ENCODE measurements around the gene NUSAP1. TPM values are rescaled to one million over a fixed set of nuclear protein-coding genes. Genes with fewer than 3 reads are reported as not detected.

Gene NUSAP1
- total RNA-seq, 1 experiment from 2014 or later, result 146 TPM

DNA sequence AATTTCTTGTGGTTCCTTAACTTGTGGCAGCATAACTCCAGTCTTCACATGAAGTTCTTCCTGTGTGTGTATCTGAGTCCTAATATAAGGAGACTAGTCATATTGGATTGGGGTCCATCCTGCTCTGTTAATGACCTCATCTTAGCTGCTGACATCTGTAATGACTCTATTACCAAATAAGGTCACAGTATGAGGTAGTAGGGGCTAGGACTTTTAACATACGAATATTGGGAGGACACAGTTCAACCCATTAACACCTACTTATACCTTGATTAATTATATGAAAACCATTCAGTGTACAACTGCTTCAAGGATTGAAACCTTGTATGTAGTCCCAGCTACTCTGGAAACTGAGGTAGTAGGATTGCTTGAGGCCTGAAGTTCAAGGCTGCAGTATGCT is 44.2 kb upstream of the NUSAP1 start:
- DNase-seq (ENCODE audit: low read depth, low spot score) (no peak), ATAC-seq (no peak)
- RAD21 ChIA-PET (ENCODE audit: low non-redundant PET in 1 of 2, low total read pairs in 2 of 2, uncharacterized antibody in 2 of 2, unreplicated experiment in 2 of 2), result no interaction called here
- H4K20me1 ChIP-seq (ENCODE audit: insufficient read depth), result 0 out of 2 replicates have a peak, but pooled peaks cover 7% of the 10 kb centered on the region
- H3K4me1 ChIP-seq (ENCODE audit: control insufficient read depth in 1 of 2, insufficient read depth in 2 of 2, low read length in 2 of 2), result peaks cover 6 to 20% of the 10 kb centered on the region in 2 experiments; a peak in 3 of 4 replicates
- no peak for TF ChIP-seq EZH2 (IDR thresholded peaks at IDR 0.05)
- no peak for TF ChIP-seq TCF7L2 (IDR thresholded peaks at IDR 0.05; ENCODE audit: borderline replicate concordance, extremely low read depth, insufficient read depth, insufficient read length)
- no peak for TF ChIP-seq EZH2phosphoT487 (IDR thresholded peaks at IDR 0.05; ENCODE audit: borderline replicate concordance)
- TF ChIP-seq, protein P1, sequence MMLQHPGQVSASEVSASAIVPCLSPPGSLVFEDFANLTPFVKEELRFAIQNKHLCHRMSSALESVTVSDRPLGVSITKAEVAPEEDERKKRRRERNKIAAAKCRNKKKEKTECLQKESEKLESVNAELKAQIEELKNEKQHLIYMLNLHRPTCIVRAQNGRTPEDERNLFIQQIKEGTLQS (IDR thresholded peaks at IDR 0.05), result no peak
- no peak for TF ChIP-seq SP1 (IDR thresholded peaks at IDR 0.05; ENCODE audit: low read depth)
- TF ChIP-seq SRF (IDR thresholded peaks at IDR 0.05; ENCODE audit: low read depth), result no peak
- TF ChIP-seq EGR1 (IDR thresholded peaks at IDR 0.05; ENCODE audit: low read depth), result no peak
- TF ChIP-seq POLR2A (IDR thresholded peaks at IDR 0.05; ENCODE audit: borderline replicate concordance, extremely low read depth, insufficient read depth, insufficient read length), result no peak
- TF ChIP-seq, protein P2, sequence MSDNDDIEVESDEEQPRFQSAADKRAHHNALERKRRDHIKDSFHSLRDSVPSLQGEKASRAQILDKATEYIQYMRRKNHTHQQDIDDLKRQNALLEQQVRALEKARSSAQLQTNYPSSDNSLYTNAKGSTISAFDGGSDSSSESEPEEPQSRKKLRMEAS (IDR thresholded peaks at IDR 0.05), result no peak
- TF ChIP-seq, protein P3, sequence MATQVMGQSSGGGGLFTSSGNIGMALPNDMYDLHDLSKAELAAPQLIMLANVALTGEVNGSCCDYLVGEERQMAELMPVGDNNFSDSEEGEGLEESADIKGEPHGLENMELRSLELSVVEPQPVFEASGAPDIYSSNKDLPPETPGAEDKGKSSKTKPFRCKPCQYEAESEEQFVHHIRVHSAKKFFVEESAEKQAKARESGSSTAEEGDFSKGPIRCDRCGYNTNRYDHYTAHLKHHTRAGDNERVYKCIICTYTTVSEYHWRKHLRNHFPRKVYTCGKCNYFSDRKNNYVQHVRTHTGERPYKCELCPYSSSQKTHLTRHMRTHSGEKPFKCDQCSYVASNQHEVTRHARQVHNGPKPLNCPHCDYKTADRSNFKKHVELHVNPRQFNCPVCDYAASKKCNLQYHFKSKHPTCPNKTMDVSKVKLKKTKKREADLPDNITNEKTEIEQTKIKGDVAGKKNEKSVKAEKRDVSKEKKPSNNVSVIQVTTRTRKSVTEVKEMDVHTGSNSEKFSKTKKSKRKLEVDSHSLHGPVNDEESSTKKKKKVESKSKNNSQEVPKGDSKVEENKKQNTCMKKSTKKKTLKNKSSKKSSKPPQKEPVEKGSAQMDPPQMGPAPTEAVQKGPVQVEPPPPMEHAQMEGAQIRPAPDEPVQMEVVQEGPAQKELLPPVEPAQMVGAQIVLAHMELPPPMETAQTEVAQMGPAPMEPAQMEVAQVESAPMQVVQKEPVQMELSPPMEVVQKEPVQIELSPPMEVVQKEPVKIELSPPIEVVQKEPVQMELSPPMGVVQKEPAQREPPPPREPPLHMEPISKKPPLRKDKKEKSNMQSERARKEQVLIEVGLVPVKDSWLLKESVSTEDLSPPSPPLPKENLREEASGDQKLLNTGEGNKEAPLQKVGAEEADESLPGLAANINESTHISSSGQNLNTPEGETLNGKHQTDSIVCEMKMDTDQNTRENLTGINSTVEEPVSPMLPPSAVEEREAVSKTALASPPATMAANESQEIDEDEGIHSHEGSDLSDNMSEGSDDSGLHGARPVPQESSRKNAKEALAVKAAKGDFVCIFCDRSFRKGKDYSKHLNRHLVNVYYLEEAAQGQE (IDR thresholded peaks at IDR 0.05; ENCODE audit: low read depth), result no peak
- no TSS peak for BruUV-seq (replicated peaks)
- CTCF ChIA-PET, result no interaction called here
- H3K4me3 ChIP-seq (replicated peaks in 1 of 2; ENCODE audit: low read depth in 1 of 2, low read length in 2 of 2), result no peak overlapping the region
- no peak overlapping the region for H3K27ac ChIP-seq (ENCODE audit: low read depth, low read length)
- no peak overlapping the region for H3K9ac ChIP-seq (ENCODE audit: low read length)
- no peaks in the 10 kb centered on the region for H3K27me3 ChIP-seq (ENCODE audit: insufficient read depth, low read length)
- no peaks in the 10 kb centered on the region for H3K9me3 ChIP-seq (ENCODE audit: control insufficient read depth in 1 of 2, insufficient read depth in 1 of 2, low read depth in 1 of 2, low read length in 2 of 2)
- H3K79me2 ChIP-seq (ENCODE audit: insufficient read depth, low read length), result peaks cover 58% of the 10 kb centered on the region
- H3K36me3 ChIP-seq (ENCODE audit: control insufficient read depth in 1 of 2, insufficient read depth in 2 of 2, low read length in 2 of 2), result peaks cover 22 to 40% of the 10 kb centered on the region in 2 experiments
- POLR2A ChIA-PET, result no interaction called here
- intact Hi-C loops (cut with micrococcal nuclease), result no loop called here
- no peak overlapping the region for H2AFZ ChIP-seq (ENCODE audit: low read depth, low read length, poor library complexity, severe bottlenecking)
- no peak overlapping the region for H3K4me2 ChIP-seq (ENCODE audit: low read length)
- no peaks in the 10 kb centered on the region for H3K9me2 ChIP-seq (ENCODE audit: insufficient read depth)

All from HCT116 (cell line).